H1 (cell line): ENCODE results near the gene TRAF1. TPM values are rescaled to one million over a fixed set of nuclear protein-coding genes. Genes with fewer than 3 reads are reported as not detected.

ENCODE experiments used
- ATF3 ChIP-seq: IDR thresholded peaks from 2 replicates; pipeline ENCODE4 v1.6.1; 2011; ENCODE audit warnings: low read depth, mild to moderate bottlenecking, low read length; ENCODE audit not compliant: insufficient read depth
- BRCA1 ChIP-seq: IDR thresholded peaks from 2 replicates; pipeline ENCODE4 v1.6.1; 2012; ENCODE audit warnings: low read depth, low read length, improper control_type of control experiment
- POLR2A ChIP-seq, 2 experiments: IDR thresholded peaks; 1 replicate in 1 of 2; 2 replicates in 1 of 2; pipeline ENCODE4 v1.6.1; 2011; ENCODE audit warnings: low read depth in 2 of 2, low read length in 2 of 2, mild to moderate bottlenecking in 2 of 2; ENCODE audit errors: control extremely low read depth in 1 of 2
- RBBP5 ChIP-seq: IDR thresholded peaks from 2 replicates; pipeline ENCODE4 v1.7.1; 2012; ENCODE audit warnings: low read depth, mild to moderate bottlenecking, inconsistent platforms, low read length, moderate library complexity, borderline replicate concordance
- TCF12 ChIP-seq: IDR thresholded peaks from 2 replicates; pipeline ENCODE4 v1.6.1; 2011; ENCODE audit warnings: low read depth, mild to moderate bottlenecking, low read length
- polyA plus RNA-seq, 7 experiments: library from polyadenylated mRNA; depleted of rRNA in 3 of 7; stranded (reverse) in 5 of 7; unstranded in 2 of 7; fragments of >200 nt in 5 of 7; fragments of 200-250 nt in 2 of 7; gene quantifications; 1 replicate in 5 of 7; 2 replicates in 1 of 7; 4 replicates in 1 of 7; pipeline versions ENCODE4 v1.2.1 to v1.2.3, GENCODE V29; 2011 to 2013; ENCODE audit warnings: missing spikeins in 2 of 7, mixed read lengths in 2 of 7
- total RNA-seq: library from RNA; stranded (reverse); fragmentation: NEBNext Ultra II Directional; extraction: Animal tissue kit (Norgen Biotek cat#: 25700); gene quantifications from 2 replicates; pipeline ENCODE4 v1.2.1, GENCODE V29; 2021
- TF ChIP-seq, protein P1 (sequence below): IDR thresholded peaks from 2 replicates; pipeline ENCODE4 v1.6.1; 2011; ENCODE audit warnings: low read length, improper control_type of control experiment

The TRAF1 gene
- total and polyA plus RNA-seq, 2 of the 8 experiments (the other 6 are each of a cell fraction or from before 2014, with no cell fraction given): 1.6 to 3.2 TPM

- TF ChIP-seq, protein P1, sequence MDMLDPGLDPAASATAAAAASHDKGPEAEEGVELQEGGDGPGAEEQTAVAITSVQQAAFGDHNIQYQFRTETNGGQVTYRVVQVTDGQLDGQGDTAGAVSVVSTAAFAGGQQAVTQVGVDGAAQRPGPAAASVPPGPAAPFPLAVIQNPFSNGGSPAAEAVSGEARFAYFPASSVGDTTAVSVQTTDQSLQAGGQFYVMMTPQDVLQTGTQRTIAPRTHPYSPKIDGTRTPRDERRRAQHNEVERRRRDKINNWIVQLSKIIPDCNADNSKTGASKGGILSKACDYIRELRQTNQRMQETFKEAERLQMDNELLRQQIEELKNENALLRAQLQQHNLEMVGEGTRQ: no peak
- no peak for TF ChIP-seq BRCA1
- TF ChIP-seq ATF3: no peak
- TF ChIP-seq RBBP5: no peak
- TF ChIP-seq POLR2A (IDR thresholded peaks at IDR 0.05; ENCODE audit: control extremely low read depth in 1 of 2, low read depth in 2 of 2, low read length in 2 of 2): no peak
- no peak for TF ChIP-seq TCF12
Observed at GRCh38 chr9:120940573-120940972, 14.0 kb upstream of the TRAF1 start (continued).
